SHP77 treated with DMSO at 0.1 percent for 48 hours (cell line): ENCODE results near the gene BCAP29.

Experiments
- DNase-seq: peaks from one replicate; lab custom pipeline; 2025; lab: John Stamatoyannopoulos, UW

The BCAP29 gene

DNA sequence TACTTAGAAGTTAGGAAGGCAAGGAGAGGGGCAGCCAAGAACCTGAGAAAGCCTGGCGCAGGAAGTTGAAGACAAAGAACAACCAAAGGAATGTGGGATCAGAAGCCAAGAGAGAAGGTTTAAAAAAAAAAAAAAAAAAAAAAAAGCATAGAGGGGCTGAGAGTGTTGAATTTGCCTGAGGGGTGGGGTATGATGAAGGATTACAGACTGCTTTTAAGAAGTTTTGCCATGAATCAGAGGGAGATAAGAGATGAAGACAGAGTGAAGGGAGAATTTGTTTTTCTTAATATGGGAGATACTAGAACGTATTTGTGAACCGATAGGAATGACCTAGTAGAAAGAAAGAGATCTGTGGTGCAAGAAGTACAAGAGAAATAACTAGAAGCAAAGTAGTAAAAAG, 87.3 kb downstream of the BCAP29 start:
- no peak for DNase-seq

DNA sequence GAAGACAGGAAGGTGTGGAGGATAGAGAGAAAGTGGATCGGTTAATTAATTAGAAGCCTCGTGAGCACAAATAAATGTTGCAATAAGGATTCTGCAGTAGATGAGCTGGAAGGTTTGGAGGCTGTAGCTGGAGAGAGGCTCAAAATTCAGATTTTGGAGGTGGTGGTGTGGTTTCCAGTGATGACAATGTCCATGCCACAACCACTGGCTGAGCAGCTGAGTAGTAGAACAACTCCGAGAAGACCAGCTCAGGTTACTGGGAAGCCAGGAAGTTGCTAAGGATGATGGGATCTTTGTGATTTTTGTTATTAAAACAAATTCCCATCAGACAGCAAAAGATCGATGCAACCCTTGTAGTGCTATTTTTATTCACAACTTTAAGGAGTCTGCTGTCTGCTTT, 88.2 kb downstream of the BCAP29 start:
- no peak for DNase-seq
